ENCODE results near the gene KCTD14. TPM values are rescaled to one million over a fixed set of nuclear protein-coding genes. Genes with fewer than 3 reads are reported as not detected.
A peak's percentile ranks its signal among the peaks of the same experiment; 100 is the strongest.
"Not testable (repeated sequence)": the region's sequence is repeated elsewhere in the genome, so short reads cannot be mapped to it uniquely, and the experiment has no call there.

Gene KCTD14
- total RNA-seq, 3 donors from 2014 or later (not counting 1 experiment from before 2014, with no cell fraction given) = 0.28 to 0.32 TPM; not detected in 1

DNA sequence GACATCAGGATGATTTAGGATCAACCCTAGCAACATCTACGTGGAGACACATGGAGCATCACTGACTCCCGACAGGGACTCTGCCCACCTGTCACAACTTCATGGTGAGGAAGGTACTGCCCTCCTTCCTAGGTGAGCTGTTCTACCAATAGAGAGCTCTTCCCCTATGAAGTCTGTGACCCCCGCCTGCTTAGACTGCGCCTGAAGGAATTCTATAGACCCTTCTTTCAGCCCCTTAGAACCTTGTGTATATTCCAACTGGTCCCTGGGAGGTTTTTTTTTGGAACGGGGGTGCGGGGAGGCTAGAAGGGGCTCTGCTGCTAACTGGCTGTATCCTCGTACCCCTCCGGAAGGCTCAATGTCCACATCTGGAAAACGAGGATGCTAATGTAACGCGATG, 29.2 kb downstream of the KCTD14 start:
- Mint-ChIP-seq H3K4me1 (peaks cover 27 to 30% of the 10 kb centered on the region in 2 donors), H3K27ac (peak overlapping the region; percentile 91 to 93), H3K36me3 (no peaks in the 10 kb centered on the region), H3K4me3 (peak overlapping the region; percentile 90), H3K9me3 (no peaks in the 10 kb centered on the region), H3K27me3 (ENCODE audit: low read depth in 2 of 2) (no peaks in the 10 kb centered on the region)
- Histone ChIP-seq H3K27me3 (ENCODE audit: control insufficient read depth, insufficient read depth, low read length) (no peaks in the 10 kb centered on the region), H3K4me3 (ENCODE audit: low read length) (peak overlapping the region; percentile 66), H3K27ac (ENCODE audit: low read length) (peak overlapping the region; percentile 79), H3K9me3 (ENCODE audit: control insufficient read depth, insufficient read depth, low read length) (no peaks in the 10 kb centered on the region), H3K4me1 (ENCODE audit: control insufficient read depth, insufficient read depth, low read length) (peaks cover 18% of the 10 kb centered on the region), H3K36me3 (ENCODE audit: control insufficient read depth, insufficient read depth, low read length) (peaks cover 17% of the 10 kb centered on the region)
- no peak for ATAC-seq
- TF ChIP-seq, protein P1, sequence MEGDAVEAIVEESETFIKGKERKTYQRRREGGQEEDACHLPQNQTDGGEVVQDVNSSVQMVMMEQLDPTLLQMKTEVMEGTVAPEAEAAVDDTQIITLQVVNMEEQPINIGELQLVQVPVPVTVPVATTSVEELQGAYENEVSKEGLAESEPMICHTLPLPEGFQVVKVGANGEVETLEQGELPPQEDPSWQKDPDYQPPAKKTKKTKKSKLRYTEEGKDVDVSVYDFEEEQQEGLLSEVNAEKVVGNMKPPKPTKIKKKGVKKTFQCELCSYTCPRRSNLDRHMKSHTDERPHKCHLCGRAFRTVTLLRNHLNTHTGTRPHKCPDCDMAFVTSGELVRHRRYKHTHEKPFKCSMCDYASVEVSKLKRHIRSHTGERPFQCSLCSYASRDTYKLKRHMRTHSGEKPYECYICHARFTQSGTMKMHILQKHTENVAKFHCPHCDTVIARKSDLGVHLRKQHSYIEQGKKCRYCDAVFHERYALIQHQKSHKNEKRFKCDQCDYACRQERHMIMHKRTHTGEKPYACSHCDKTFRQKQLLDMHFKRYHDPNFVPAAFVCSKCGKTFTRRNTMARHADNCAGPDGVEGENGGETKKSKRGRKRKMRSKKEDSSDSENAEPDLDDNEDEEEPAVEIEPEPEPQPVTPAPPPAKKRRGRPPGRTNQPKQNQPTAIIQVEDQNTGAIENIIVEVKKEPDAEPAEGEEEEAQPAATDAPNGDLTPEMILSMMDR (IDR thresholded peaks at IDR 0.05) = no peak
- intact Hi-C loops (cut with micrococcal nuclease) = loop anchor here (1.0 kb wide), 2 partner anchors 145 to 174 kb away; partner anchors contain the start of genes ALG8 and RSF1
- WGBS (ENCODE audit: insufficient coverage) = 8% methylated on average over 8 of the region's 11 CpGs
- DNase-seq = peak in 1 of 2 donors; percentile 28

DNA sequence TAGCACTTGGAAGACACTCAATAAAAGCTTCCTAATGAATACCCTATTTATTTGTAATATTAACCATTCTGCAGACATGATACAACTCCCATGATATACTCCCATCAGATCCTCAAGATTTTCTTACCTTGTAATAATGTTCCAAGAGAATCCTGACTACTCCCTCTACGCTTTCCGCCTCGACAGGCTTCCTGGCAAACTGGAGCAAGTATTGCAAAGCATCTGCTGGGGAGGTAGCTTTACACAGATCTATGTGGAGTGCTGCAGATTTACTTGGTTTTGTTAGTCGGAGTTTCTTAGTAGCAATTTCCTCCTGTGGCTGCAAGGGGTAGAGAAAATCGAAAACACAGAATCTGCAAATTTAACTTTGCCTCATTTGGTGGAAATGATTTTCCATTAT, 32.1 kb downstream of the KCTD14 start:
- TF ChIP-seq, protein P1 (IDR thresholded peaks at IDR 0.05) = no peak
- no peaks in the 10 kb centered on the region for H3K9me3 Mint-ChIP-seq
- ATAC-seq = no peak
- 94% methylated on average over 4 of the region's 5 CpGs for WGBS (ENCODE audit: insufficient coverage)
- Histone ChIP-seq H3K36me3 (ENCODE audit: control insufficient read depth, insufficient read depth, low read length) (peaks cover 35% of the 10 kb centered on the region), H3K27ac (ENCODE audit: low read length) (no peak overlapping the region), H3K4me1 (ENCODE audit: control insufficient read depth, insufficient read depth, low read length) (peaks cover 18% of the 10 kb centered on the region), H3K4me3 (ENCODE audit: low read length) (no peak overlapping the region), H3K27me3 (ENCODE audit: control insufficient read depth, insufficient read depth, low read length) (no peaks in the 10 kb centered on the region), H3K9me3 (ENCODE audit: control insufficient read depth, insufficient read depth, low read length) (no peaks in the 10 kb centered on the region)
- no peaks in the 10 kb centered on the region for H3K27me3 Mint-ChIP-seq (ENCODE audit: low read depth in 2 of 2)
- no peak overlapping the region for H3K27ac Mint-ChIP-seq
- no peaks in the 10 kb centered on the region for H3K36me3 Mint-ChIP-seq
- H3K4me1 Mint-ChIP-seq = peaks cover 29 to 30% of the 10 kb centered on the region in 2 donors
- DNase-seq = no peak
- intact Hi-C loops (cut with micrococcal nuclease) = no loop called here
- H3K4me3 Mint-ChIP-seq = no peak overlapping the region

DNA sequence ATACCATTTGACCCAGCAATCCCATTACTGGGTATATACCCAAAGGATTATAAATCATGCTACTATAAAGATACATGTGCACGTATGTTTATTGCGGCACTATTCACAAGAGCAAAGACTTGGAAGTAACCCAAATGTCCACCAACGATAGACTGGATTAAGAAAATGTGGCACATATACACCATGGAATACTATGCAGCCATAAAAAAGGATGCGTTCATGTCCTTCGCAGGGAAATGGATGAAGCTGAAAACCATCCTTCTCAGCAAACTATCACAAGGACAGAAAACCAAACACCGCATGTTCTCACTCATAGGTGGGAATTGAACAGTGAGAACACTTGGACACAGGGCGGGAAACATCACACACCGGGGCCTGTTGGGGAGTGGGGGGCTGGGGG, 36.6 kb downstream of the KCTD14 start:
- ATAC-seq; H3K27me3 Mint-ChIP-seq (ENCODE audit: low read depth in 2 of 2); H3K9me3 Mint-ChIP-seq; H3K4me1 ChIP-seq (ENCODE audit: control insufficient read depth, insufficient read depth, low read length); intact Hi-C loops (cut with micrococcal nuclease); H3K4me3 Mint-ChIP-seq; DNase-seq; H3K4me3 ChIP-seq (ENCODE audit: low read length); H3K27ac Mint-ChIP-seq; H3K27ac ChIP-seq (ENCODE audit: low read length); H3K27me3 ChIP-seq (ENCODE audit: control insufficient read depth, insufficient read depth, low read length); H3K36me3 Mint-ChIP-seq; H3K9me3 ChIP-seq (ENCODE audit: control insufficient read depth, insufficient read depth, low read length): not testable (repeated sequence)
- peaks cover 55% of the 10 kb centered on the region for H3K36me3 ChIP-seq (ENCODE audit: control insufficient read depth, insufficient read depth, low read length)
- H3K4me1 Mint-ChIP-seq = peaks cover 13 to 41% of the 10 kb centered on the region in 2 donors
- 99% methylated on average over 6 of the region's 8 CpGs for WGBS (ENCODE audit: insufficient coverage)

DNA sequence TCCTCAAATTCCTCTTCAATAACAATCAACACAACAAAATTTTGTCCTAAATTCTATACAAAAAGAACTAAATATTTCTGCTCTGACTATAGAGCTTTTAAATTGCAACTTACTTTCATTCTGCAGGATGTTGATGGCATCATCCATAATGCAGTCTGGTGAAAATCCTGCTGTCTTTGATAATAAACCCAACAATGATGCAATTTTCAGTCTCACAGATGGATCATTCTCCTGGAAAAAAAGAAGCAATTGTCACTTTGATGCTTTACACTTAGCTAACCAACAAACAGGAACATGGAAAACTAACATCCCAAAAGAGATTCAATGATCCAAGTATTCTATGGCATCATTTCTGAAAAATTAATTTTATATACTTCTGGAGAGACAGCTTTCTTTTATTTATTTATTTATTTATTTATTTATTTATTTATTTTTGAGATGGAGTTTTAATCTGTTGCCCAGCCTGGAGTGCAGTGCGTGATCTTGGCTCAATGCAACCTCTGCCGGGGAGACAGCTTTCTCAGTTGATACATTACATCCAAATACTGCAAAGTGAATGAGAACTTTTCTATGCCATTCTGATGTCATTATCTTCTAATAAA, 41.6 kb downstream of the KCTD14 start:
- H3K27me3 Mint-ChIP-seq (ENCODE audit: low read depth in 2 of 2) = no peaks in the 10 kb centered on the region
- Histone ChIP-seq H3K27ac (ENCODE audit: low read length) (no peak overlapping the region), H3K4me3 (ENCODE audit: low read length) (no peak overlapping the region), H3K27me3 (ENCODE audit: control insufficient read depth, insufficient read depth, low read length) (no peaks in the 10 kb centered on the region), H3K9me3 (ENCODE audit: control insufficient read depth, insufficient read depth, low read length) (no peaks in the 10 kb centered on the region), H3K4me1 (ENCODE audit: control insufficient read depth, insufficient read depth, low read length) (no peaks in the 10 kb centered on the region), H3K36me3 (ENCODE audit: control insufficient read depth, insufficient read depth, low read length) (peaks cover 50% of the 10 kb centered on the region)
- peaks cover 13 to 39% of the 10 kb centered on the region in 2 donors for H3K4me1 Mint-ChIP-seq
- intact Hi-C loops (cut with micrococcal nuclease) = no loop called here
- peaks cover 7% of the 10 kb centered on the region for H3K36me3 Mint-ChIP-seq
- 100% methylated on average over 2 of the region's 2 CpGs for WGBS (ENCODE audit: insufficient coverage)
- H3K4me3 Mint-ChIP-seq = no peak overlapping the region
- no peak overlapping the region for H3K27ac Mint-ChIP-seq
- DNase-seq (no peak), ATAC-seq (no peak)
- TF ChIP-seq, protein P1 (IDR thresholded peaks at IDR 0.05) = no peak
- H3K9me3 Mint-ChIP-seq = no peaks in the 10 kb centered on the region
